Ishikawa (cell line): ENCODE results near the gene WWOX.

Experiments used
- CEBPB ChIP-seq: IDR thresholded peaks from 2 replicates; pipeline ENCODE4 v1.6.1; 2012
- CREB1 ChIP-seq: IDR thresholded peaks from 2 replicates; pipeline ENCODE4 v1.6.1; 2012; ENCODE audit warnings: low read depth
- EGR1 ChIP-seq: IDR thresholded peaks from 2 replicates; pipeline ENCODE4 v1.6.1; 2012
- EP300 ChIP-seq: IDR thresholded peaks from 2 replicates; pipeline ENCODE4 v1.6.1; 2012; ENCODE audit warnings: borderline replicate concordance
- FOXM1 ChIP-seq: IDR thresholded peaks from 2 replicates; pipeline ENCODE4 v1.6.1; 2012; ENCODE audit warnings: low read depth, borderline replicate concordance
- NFIC ChIP-seq: IDR thresholded peaks from 2 replicates; pipeline ENCODE4 v1.6.1; 2012
- RAD21 ChIP-seq: IDR thresholded peaks from 2 replicates; pipeline ENCODE4 v1.6.1; 2012; ENCODE audit warnings: low read depth
- TAF1 ChIP-seq: IDR thresholded peaks from 2 replicates; pipeline ENCODE4 v1.6.1; 2012; ENCODE audit warnings: low read depth, mild to moderate bottlenecking
- TCF12 ChIP-seq: IDR thresholded peaks from 2 replicates; pipeline ENCODE4 v1.6.1; 2012; ENCODE audit warnings: low read depth
- TEAD4 ChIP-seq: IDR thresholded peaks from 2 replicates; pipeline ENCODE4 v1.6.1; 2012
- YY1 ChIP-seq: IDR thresholded peaks from 2 replicates; pipeline ENCODE4 v1.6.1; 2012; ENCODE audit warnings: low read depth
- ZBTB7A ChIP-seq: IDR thresholded peaks from 2 replicates; pipeline ENCODE4 v1.6.1; 2012; ENCODE audit warnings: low read depth
- TF ChIP-seq, protein P1 (sequence below): IDR thresholded peaks from 2 replicates; pipeline ENCODE4 v1.6.1; 2012
- TF ChIP-seq, protein P2 (sequence below): IDR thresholded peaks from 2 replicates; pipeline ENCODE4 v1.6.1; 2012; ENCODE audit warnings: low read depth, mild to moderate bottlenecking
- TF ChIP-seq, protein P3 (sequence below): IDR thresholded peaks from 2 replicates; pipeline ENCODE4 v1.6.1; 2012

WWOX gene

DNA sequence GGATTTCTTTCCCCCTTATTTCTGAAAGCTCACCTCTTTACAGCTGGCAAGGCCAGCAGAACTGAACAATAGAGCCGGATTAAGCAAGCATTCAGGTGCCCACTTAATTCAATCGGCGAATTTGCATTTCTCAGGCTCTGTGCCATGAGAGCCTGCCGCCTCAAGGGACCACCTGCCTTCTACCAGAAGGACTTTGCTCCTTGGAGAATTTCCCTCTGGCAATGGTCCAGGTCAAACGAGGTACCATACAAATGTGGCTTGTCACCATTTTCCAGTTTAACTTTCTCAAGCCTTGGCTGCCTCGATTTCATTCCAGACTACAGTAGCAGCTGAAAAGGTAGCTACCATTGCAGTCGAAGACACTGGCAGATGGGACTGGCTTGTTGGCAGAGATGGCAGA is 967.1 kb downstream of the WWOX start:
- TF ChIP-seq TAF1 (no peak), NFIC (no peak), ZBTB7A (no peak), RAD21 (no peak), FOXM1 (no peak)
- TF ChIP-seq, protein P1, sequence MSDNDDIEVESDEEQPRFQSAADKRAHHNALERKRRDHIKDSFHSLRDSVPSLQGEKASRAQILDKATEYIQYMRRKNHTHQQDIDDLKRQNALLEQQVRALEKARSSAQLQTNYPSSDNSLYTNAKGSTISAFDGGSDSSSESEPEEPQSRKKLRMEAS = no peak

DNA sequence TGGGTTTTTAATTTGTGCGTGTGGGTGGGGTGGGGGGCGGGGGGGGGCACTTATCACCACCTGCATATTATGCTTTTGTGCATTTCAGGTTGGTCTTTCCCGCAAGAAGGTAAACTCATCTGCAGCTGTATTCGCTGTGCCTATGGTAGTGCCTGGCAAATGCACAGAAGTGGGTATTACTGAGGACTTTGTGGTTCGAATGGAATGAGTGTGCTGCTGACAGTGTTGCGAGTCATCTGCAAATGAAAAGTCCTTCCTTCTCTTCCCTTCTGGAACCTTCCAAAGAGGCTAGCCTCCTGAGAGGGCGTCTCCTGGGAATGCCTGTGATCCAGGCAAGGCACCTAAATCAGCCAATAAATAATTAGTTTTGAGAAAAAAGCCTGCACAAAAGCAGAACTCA is 968.1 kb downstream of the WWOX start:
- TF ChIP-seq, protein P2, sequence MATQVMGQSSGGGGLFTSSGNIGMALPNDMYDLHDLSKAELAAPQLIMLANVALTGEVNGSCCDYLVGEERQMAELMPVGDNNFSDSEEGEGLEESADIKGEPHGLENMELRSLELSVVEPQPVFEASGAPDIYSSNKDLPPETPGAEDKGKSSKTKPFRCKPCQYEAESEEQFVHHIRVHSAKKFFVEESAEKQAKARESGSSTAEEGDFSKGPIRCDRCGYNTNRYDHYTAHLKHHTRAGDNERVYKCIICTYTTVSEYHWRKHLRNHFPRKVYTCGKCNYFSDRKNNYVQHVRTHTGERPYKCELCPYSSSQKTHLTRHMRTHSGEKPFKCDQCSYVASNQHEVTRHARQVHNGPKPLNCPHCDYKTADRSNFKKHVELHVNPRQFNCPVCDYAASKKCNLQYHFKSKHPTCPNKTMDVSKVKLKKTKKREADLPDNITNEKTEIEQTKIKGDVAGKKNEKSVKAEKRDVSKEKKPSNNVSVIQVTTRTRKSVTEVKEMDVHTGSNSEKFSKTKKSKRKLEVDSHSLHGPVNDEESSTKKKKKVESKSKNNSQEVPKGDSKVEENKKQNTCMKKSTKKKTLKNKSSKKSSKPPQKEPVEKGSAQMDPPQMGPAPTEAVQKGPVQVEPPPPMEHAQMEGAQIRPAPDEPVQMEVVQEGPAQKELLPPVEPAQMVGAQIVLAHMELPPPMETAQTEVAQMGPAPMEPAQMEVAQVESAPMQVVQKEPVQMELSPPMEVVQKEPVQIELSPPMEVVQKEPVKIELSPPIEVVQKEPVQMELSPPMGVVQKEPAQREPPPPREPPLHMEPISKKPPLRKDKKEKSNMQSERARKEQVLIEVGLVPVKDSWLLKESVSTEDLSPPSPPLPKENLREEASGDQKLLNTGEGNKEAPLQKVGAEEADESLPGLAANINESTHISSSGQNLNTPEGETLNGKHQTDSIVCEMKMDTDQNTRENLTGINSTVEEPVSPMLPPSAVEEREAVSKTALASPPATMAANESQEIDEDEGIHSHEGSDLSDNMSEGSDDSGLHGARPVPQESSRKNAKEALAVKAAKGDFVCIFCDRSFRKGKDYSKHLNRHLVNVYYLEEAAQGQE = no peak
- no peak for TF ChIP-seq TCF12
- no peak for TF ChIP-seq ZBTB7A
- no peak for TF ChIP-seq RAD21
- no peak for TF ChIP-seq TEAD4
- no peak for TF ChIP-seq CREB1
- TF ChIP-seq TAF1 = no peak
- no peak for TF ChIP-seq NFIC
- TF ChIP-seq, protein P1 = no peak
- no peak for TF ChIP-seq FOXM1
- no peak for TF ChIP-seq YY1
- TF ChIP-seq EP300 = no peak
- TF ChIP-seq, protein P3, sequence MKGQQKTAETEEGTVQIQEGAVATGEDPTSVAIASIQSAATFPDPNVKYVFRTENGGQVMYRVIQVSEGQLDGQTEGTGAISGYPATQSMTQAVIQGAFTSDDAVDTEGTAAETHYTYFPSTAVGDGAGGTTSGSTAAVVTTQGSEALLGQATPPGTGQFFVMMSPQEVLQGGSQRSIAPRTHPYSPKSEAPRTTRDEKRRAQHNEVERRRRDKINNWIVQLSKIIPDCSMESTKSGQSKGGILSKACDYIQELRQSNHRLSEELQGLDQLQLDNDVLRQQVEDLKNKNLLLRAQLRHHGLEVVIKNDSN = no peak
- no peak for TF ChIP-seq EGR1
- TF ChIP-seq CEBPB = no peak

DNA sequence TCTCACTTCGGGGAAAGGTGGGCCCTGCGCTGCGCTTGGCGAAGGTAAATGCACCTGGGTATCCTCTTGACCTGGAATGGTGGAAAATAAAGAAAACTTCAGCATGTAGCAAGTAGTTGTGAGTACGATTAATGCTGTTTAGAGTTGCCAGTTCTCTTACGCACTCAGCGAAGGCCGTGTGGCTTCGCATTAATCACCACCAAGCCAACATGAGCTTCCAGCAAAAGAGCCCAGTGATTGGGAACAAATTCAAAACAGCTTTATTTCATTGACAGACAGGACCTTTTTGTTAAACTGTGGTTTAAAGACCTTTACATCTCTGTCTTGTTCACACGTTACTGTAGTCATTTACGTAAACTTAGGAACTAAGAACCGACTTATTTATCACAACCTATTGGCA is 969.7 kb downstream of the WWOX start:
- no peak for TF ChIP-seq TCF12
- no peak for TF ChIP-seq EP300
- no peak for TF ChIP-seq CEBPB

DNA sequence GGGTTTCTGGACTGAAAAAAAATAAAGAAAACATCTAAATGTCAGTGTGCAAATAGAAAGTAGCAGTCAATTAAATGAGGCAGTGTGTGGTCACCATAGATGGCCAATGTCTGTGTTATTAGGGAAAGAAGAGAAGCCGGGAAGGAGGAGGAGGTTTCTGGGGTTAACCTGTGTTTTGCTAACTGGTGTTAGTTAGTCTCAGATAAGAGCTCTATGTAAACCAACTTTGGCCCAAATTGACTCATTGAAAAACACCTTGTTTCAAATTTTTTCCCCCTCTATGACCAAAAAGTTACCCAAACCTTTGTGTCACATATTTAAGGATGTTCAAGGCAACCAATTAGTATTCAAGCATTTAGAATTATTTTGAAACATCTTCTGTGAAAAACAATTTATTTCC is 970.2 kb downstream of the WWOX start:
- TF ChIP-seq EGR1 (no peak), RAD21 (no peak), CEBPB (no peak), FOXM1 (no peak), NFIC (no peak), YY1 (no peak)
- TF ChIP-seq, protein P3 = no peak

DNA sequence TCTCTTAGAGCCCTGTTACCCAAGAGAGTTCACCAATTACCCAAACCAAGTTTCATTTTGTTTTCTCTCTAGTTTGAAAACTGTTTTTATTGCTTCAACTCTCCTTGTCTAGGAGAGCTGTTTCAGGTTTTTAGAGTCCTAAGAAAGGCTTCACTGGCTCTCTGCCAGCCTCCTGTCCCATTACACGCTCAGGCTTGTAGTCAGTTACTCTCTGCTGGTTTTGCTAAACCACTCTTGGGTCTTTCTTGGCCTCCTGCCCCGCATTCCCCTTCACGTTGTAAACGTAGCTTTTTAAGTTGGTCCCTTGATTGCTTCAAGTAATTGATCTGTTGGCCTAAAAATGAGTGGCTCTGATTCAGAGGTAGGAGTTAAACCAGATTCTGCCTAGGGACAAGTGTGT is 972.0 kb downstream of the WWOX start:
- TF ChIP-seq CREB1 (no peak), ZBTB7A (no peak), EGR1 (no peak), RAD21 (no peak), EP300 (no peak), TAF1 (no peak), TCF12 (no peak), TEAD4 (no peak), CEBPB (no peak), FOXM1 (no peak), NFIC (no peak), YY1 (no peak)
- TF ChIP-seq, protein P1 = no peak
- TF ChIP-seq, protein P3 = no peak
- TF ChIP-seq, protein P2 = no peak

DNA sequence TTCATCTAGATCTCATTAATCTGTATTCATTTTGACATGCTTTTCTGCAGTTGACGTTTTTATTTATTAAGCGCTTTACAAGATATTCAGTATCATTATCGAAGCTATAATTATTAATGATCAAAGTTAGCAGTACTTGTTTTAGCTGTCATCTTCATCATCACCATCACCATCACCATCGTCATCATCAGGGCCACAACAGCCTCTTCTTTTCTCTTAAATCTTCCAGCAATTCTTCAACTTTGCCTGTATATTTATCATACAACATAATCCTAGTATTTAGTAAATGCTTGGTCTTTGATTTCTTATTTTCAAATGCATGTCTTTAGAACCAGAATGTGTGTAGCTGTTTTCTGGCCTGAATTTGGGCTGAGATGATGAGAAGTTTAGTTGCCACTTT is 973.1 kb downstream of the WWOX start:
- TF ChIP-seq, protein P2 = no peak
- TF ChIP-seq CEBPB = no peak
- no peak for TF ChIP-seq EP300
- TF ChIP-seq, protein P3 = no peak
- no peak for TF ChIP-seq FOXM1
- TF ChIP-seq, protein P1 = no peak
- TF ChIP-seq NFIC = no peak
- no peak for TF ChIP-seq RAD21
- no peak for TF ChIP-seq TCF12
- no peak for TF ChIP-seq EGR1
- no peak for TF ChIP-seq TAF1
- no peak for TF ChIP-seq YY1
- no peak for TF ChIP-seq CREB1
- no peak for TF ChIP-seq ZBTB7A
- no peak for TF ChIP-seq TEAD4
